Endothelial cell (in vitro differentiated cells): Measurements from ENCODE around the gene RHBDL2. TPM values are rescaled to one million over a fixed set of nuclear protein-coding genes. Genes with fewer than 3 reads are reported as not detected.

Experiments
- DNase-seq: peaks from one replicate; pipeline ENCODE4 v3.0.0; 2021; ENCODE audit warnings: low spot score
- H3K27ac Mint-ChIP-seq: one replicate; pipeline ENCODE4 v1.8.0; 2021; ENCODE audit warnings: mixed read lengths, inconsistent platforms; ENCODE audit not compliant: unreplicated experiment
- H3K27me3 Mint-ChIP-seq: one replicate; pipeline ENCODE4 v1.8.0; 2021; ENCODE audit warnings: mild to moderate bottlenecking, moderate library complexity, mixed read lengths, inconsistent platforms; ENCODE audit not compliant: unreplicated experiment
- H3K36me3 Mint-ChIP-seq: one replicate; pipeline ENCODE4 v1.8.0; 2021; ENCODE audit warnings: mild to moderate bottlenecking, low read depth, mixed read lengths, inconsistent platforms; ENCODE audit not compliant: unreplicated experiment
- H3K4me1 Mint-ChIP-seq: one replicate; pipeline ENCODE4 v1.8.0; 2021; ENCODE audit warnings: mild to moderate bottlenecking, mixed read lengths, inconsistent platforms; ENCODE audit not compliant: unreplicated experiment
- H3K4me3 Mint-ChIP-seq: one replicate; pipeline ENCODE4 v1.8.0; 2021; ENCODE audit warnings: mild to moderate bottlenecking, mixed read lengths, inconsistent platforms; ENCODE audit not compliant: unreplicated experiment
- H3K9me3 Mint-ChIP-seq: one replicate; pipeline ENCODE4 v1.8.0; 2021; ENCODE audit warnings: mixed read lengths, inconsistent platforms; ENCODE audit not compliant: unreplicated experiment
- total RNA-seq: library from RNA; stranded (reverse); fragmentation: NEBNext Ultra II Directional; extraction: Animal tissue kit (Norgen Biotek cat#: 25700); gene quantifications from one replicate; pipeline ENCODE4 v1.2.1, GENCODE V29; 2021; ENCODE audit not compliant: unreplicated experiment
- TF ChIP-seq, protein P1 (sequence below): fragments of 200-600 bp; sonication (generic); IDR thresholded peaks from one replicate; pipeline ENCODE4 v1.5.0; 2021; ENCODE audit warnings: antibody characterized with exemption; ENCODE audit not compliant: unreplicated experiment

The RHBDL2 gene
- total RNA-seq, 1 donor from 2014 or later, result not detected

- H3K36me3 Mint-ChIP-seq, result peaks cover 4% of the 10 kb centered on the region
- no peak for DNase-seq
- TF ChIP-seq, protein P1, sequence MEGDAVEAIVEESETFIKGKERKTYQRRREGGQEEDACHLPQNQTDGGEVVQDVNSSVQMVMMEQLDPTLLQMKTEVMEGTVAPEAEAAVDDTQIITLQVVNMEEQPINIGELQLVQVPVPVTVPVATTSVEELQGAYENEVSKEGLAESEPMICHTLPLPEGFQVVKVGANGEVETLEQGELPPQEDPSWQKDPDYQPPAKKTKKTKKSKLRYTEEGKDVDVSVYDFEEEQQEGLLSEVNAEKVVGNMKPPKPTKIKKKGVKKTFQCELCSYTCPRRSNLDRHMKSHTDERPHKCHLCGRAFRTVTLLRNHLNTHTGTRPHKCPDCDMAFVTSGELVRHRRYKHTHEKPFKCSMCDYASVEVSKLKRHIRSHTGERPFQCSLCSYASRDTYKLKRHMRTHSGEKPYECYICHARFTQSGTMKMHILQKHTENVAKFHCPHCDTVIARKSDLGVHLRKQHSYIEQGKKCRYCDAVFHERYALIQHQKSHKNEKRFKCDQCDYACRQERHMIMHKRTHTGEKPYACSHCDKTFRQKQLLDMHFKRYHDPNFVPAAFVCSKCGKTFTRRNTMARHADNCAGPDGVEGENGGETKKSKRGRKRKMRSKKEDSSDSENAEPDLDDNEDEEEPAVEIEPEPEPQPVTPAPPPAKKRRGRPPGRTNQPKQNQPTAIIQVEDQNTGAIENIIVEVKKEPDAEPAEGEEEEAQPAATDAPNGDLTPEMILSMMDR, result no peak
- no peaks in the 10 kb centered on the region for H3K4me1 Mint-ChIP-seq
- H3K27me3 Mint-ChIP-seq, result no peaks in the 10 kb centered on the region
- H3K4me3 Mint-ChIP-seq, result no peak overlapping the region
- H3K27ac Mint-ChIP-seq, result no peak overlapping the region
- no peaks in the 10 kb centered on the region for H3K9me3 Mint-ChIP-seq
Observed at GRCh38 chr1:38908821-38909220, 32.8 kb downstream of the RHBDL2 start.

GRCh38 chr1:38905985-38906384, 35.6 kb downstream of the RHBDL2 start:
- TF ChIP-seq, protein P1, result no peak
- Mint-ChIP-seq H3K9me3 (no peaks in the 10 kb centered on the region), H3K27ac (no peak overlapping the region), H3K4me1 (no peaks in the 10 kb centered on the region), H3K27me3 (no peaks in the 10 kb centered on the region), H3K4me3 (no peak overlapping the region), H3K36me3 (peaks cover 4% of the 10 kb centered on the region)
- no peak for DNase-seq

GRCh38 chr1:38899560-38899959, 42.1 kb downstream of the RHBDL2 start:
- Mint-ChIP-seq H3K27ac (no peak overlapping the region), H3K4me1 (no peaks in the 10 kb centered on the region), H3K9me3 (no peaks in the 10 kb centered on the region), H3K4me3 (no peak overlapping the region), H3K27me3 (no peaks in the 10 kb centered on the region), H3K36me3 (no peaks in the 10 kb centered on the region)
- TF ChIP-seq, protein P1, result no peak
- no peak for DNase-seq

GRCh38 chr1:38898653-38899230, 42.9 kb downstream of the RHBDL2 start:
- Mint-ChIP-seq H3K36me3 (no peaks in the 10 kb centered on the region), H3K4me1 (no peaks in the 10 kb centered on the region), H3K27ac (no peak overlapping the region), H3K4me3 (no peak overlapping the region), H3K9me3 (no peaks in the 10 kb centered on the region), H3K27me3 (no peaks in the 10 kb centered on the region)
- TF ChIP-seq, protein P1, result no peak
- DNase-seq, result no peak

GRCh38 chr1:38896169-38896568, 45.5 kb downstream of the RHBDL2 start:
- Mint-ChIP-seq H3K36me3 (no peaks in the 10 kb centered on the region), H3K27me3 (no peaks in the 10 kb centered on the region), H3K27ac (no peak overlapping the region), H3K4me3 (no peak overlapping the region), H3K9me3 (no peaks in the 10 kb centered on the region), H3K4me1 (no peaks in the 10 kb centered on the region)
- DNase-seq, result no peak
- TF ChIP-seq, protein P1, result no peak
